ENCODE data around the gene DYNLT4.
"Not testable (repeated sequence)": the region's sequence is repeated elsewhere in the genome, so short reads cannot be mapped to it uniquely, and the experiment has no call there.

DYNLT4 gene

GRCh38 chr1:44788120-44788860 lies 18.9 kb downstream of the DYNLT4 start, which contains the start of gene BEST4:
TSS of gene BEST4 (minus strand) at chr1:44788170. CDS start at chr1:44787705, 465 bp downstream.
- DNase-seq (ENCODE audit: low read depth), result no peak

GRCh38 chr1:44787506-44787905 lies 19.6 kb downstream of the DYNLT4 start:
- no peak for DNase-seq (ENCODE audit: low read depth)

DNA sequence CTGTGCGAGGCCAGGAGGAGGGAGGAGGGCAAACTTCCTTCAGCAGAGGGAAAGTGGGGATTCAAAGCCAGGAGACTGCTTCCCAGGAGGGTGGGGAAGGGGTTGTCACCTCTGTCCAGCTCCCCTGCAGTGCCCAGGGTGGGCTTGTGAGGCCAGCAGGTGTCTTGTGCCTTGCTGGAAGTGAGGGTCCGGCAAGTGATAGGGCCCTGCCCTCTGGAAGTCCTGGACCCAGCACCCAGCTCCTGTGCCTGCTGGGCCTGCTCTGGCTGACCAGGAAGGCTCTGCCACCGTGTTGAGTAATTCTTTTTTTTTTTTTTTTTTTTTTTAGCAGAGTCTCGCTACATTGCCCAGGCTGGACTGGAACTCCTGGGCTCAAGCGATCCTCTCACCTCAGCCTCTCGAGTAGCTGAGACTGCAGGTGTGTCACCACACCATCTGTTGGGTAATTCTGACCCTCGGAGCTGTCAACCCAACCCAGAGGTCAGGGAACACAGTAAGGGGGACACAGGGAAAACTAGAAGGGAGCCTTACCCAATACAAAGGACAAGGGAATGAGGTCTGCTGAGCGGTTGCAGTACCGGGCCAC lies 20.2 kb downstream of the DYNLT4 start:
- no peak for DNase-seq (ENCODE audit: low read depth)

- DNase-seq (ENCODE audit: low read depth), result no peak
These were observed 20.9 kb downstream of the DYNLT4 start for GRCh38 chr1:44786138-44786840.

GRCh38 chr1:44785501-44786137 lies 21.5 kb downstream of the DYNLT4 start:
- DNase-seq (ENCODE audit: low read depth), result no peak

DNA sequence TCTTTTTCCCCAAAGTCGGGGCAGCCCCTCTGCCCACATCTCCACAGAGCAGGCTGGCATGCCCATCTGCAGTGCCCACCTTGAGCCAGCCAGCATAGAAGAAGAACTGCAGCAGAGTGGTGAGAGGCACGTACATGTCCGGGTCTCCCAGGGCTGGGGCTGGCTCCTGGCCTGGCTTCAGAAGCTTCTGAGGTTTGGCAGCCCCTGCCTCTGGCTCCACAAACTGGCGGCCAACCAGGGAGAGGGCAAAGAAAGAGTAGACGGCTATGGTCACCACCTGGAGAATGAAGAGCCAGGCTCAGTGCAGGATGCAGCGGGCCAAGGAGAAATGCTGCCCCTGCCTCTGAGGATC lies 22.1 kb downstream of the DYNLT4 start:
- DNase-seq (ENCODE audit: low read depth), result no peak

GRCh38 chr1:44784094-44785028 lies 22.8 kb downstream of the DYNLT4 start:
- no peak for DNase-seq (ENCODE audit: low read depth)

DNA sequence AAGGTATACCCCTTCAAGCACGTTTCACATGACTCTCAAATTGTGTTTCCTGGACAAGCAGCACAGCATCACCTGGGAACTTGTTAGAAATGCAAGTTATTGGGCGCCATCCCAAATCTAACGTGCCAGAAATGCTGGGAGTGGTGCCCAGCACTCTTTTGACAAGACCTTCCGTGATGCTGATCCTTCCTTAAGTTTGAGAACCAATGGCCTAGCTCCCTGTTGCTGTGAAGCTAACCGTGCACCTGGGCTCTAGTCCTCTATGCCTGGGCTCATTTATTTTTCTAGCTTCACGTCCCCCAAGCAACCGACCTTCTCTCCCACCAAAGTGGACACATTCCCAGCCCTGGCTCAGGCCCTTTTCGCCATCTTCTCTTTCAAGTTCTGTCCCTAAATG lies 23.5 kb downstream of the DYNLT4 start:
- no peak for DNase-seq (ENCODE audit: low read depth)

- DNase-seq (ENCODE audit: low read depth), result no peak
These were observed 26.5 kb downstream of the DYNLT4 start for GRCh38 chr1:44780583-44781121.

DNA sequence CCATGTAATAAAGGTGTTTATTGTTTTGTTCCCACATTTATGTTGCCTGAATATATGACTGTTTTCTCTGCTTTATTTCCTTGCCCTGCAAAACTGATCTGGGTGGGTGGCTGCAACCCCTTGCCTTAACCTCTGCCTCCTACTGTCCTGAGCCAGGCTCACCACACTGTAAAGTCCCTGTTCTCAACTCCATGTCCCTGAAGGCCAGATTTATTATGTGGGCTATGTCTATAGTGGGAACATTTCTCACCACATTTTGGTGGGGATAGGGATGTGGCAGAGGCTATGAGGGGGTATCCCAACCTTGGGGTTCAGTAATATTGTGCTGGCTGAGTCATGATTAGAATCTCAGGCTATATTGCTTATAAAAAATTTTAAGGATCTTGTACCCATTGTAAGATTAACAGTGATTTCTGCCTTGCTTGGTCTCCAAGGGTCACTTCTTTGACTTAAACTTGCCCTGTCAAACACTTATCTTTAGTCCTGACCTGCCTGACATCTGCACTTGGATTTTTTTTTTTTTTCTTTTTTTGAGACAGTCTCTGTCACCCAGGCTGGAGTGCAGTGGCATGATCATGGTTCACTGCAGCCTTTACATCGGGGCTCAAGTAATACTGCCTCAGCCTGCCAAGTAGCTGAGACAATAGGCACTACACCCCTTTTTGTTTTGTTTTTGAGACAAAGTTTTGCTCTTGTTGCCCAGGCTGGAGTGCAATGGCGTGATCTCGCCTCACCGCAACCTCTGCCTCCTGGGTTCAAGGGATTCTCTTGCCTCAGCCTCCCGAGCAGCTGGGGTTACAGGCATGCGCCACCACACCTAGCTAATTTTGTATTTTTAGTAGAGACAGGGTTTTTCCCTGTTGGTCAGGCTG lies 28.2 kb downstream of the DYNLT4 start:
- DNase-seq (ENCODE audit: low read depth), result no peak

DNA sequence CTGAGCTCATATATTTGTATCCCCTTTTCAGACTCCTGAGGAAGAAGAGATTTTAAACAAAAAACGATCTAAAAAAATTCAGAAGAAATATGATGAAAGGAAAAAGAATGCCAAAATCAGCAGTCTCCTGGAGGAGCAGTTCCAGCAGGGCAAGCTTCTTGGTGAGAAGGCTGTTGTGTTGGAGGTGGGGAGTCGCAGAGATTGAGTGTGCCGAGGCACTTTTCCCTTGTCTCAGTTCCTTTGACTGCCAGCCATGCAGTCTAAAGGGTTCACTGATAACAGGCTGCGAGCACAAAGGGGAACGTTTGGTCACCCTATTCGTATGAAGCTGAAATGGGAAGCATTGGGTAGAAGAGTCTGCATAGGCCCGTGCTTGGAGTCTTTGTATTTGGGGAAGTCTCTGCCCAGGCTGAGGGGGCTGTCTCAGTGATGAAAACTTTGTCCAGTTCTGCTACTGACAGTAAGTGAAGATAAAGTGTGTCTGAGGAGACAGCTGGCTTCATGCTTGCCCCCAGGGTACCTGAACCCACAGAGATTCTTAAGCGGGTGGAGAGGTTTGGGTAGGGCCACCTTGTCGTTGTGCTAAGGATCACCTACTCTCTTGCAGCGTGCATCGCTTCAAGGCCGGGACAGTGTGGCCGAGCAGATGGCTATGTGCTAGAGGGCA lies 29.0 kb downstream of the DYNLT4 start:
- no peak for DNase-seq (ENCODE audit: low read depth)

DNA sequence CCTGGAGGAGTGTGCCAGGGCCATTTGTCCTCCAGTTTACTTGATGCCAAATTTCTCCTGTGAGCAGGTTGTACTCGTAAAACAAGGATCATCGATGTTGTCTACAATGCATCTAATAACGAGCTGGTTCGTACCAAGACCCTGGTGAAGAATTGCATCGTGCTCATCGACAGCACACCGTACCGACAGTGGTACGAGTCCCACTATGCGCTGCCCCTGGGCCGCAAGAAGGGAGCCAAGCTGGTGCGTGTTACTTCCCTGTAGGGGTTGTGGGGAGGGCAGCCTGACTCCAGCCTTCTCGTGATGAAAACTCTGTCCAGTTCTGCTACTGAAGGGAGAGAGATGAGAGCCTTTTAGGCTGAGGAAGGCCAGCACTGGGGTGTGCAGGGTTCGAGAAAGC lies 29.6 kb downstream of the DYNLT4 start:
- no peak for DNase-seq (ENCODE audit: low read depth)

GRCh38 chr1:44776730-44777068 lies 30.5 kb downstream of the DYNLT4 start:
- DNase-seq (ENCODE audit: low read depth), result no peak

- DNase-seq (ENCODE audit: low read depth), result no peak
These were observed 31.0 kb downstream of the DYNLT4 start for GRCh38 chr1:44775930-44776729.

DNA sequence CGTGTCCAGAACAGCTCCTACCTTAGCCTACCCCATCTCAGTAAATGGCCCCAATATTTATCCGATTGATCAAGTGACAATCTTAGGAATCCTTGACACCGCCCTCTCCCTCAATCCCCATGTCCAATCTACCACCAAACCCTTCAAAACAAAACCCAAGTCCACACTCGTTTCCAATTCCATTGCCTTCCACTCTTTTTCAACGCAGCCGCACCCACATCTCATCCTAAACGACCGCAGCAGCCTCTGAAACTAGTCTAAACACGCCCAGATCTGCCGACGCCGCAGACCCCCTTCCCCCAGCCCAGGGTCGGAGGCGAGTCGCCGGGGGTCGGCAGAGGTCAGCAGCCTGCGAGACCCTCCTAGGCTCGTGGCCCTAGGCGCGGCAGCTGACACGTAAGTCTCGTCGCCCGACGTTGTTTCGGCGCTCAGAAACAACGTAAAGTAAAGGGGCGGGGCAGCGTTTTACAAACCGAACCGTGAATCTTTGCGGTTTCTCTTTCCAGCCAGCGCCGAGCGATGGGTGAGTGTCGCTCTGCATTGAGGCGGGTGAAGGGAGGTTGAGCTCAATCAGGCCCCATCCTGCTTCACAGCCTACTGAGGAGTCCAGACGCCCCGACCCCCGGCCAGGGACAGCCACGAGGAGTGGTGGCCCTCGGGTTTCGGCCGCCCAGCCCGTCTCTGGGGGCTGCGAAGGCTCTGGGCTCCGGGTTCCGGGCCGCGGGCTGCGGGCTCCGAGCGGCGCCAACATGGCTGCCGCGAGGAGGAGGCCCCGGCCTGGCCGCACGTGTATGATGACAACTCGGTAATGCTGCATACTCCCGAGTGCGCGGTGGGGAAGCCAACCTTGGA lies 31.8 kb downstream of the DYNLT4 start, which contains the start of gene RPS8:
Gene RPS8, plus strand, starts transcription at position 463 of the 852 bp plus-strand sequence. Its CDS starts 57 bp downstream, at position 520.
- peak; percentile 89 for DNase-seq (ENCODE audit: low read depth)

GRCh38 chr1:44766421-44766820 lies 40.7 kb downstream of the DYNLT4 start:
- DNase-seq (ENCODE audit: low read depth), result not testable (repeated sequence)

DNA sequence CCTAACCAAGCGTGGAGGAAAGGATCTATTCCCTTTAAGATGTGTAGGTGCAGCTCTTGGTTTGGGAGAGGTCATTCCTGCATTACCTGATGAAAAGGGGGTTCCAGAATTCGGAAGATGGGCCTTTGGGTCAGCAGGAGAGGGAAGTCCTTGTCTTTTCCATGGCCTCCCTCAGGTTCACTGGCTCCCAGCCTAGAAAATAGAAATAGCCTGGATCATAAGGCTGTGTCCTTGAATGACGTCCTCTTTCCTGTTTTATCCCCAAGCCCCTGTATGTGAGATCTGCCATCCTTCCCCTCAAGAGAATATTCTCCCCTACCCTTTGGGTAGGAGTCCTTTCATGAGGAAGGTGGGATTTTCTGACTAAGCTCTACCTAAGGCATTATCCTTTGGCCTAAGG lies 46.3 kb downstream of the DYNLT4 start:
- DNase-seq (ENCODE audit: low read depth), result no peak

- no peak for DNase-seq (ENCODE audit: low read depth)
These were observed 48.1 kb downstream of the DYNLT4 start for GRCh38 chr1:44759077-44759476.
